Ovary (tissue), 3 donors: ENCODE measurements around the gene HSP90AB1.

Experiments
- CTCF ChIP-seq, 3 donors: fragments of 450-650 bp in 2 of 3; fragments of 200-600 bp in 1 of 3; IDR thresholded peaks; one replicate each; pipeline versions ENCODE4 v1.5.1 to v1.8.0; 2016 to 2022; ENCODE audit warnings: antibody characterized with exemption in 3 of 3, mild to moderate bottlenecking in 1 of 3
- POLR2A ChIP-seq: fragments of 450-650 bp; IDR thresholded peaks from one replicate; pipeline ENCODE4 v1.6.1; 2017; ENCODE audit warnings: antibody characterized with exemption, mild to moderate bottlenecking, moderate library complexity
- donor health status: DM: no; HTN: no; CAD: no.

- no peak for TF ChIP-seq POLR2A
- TF ChIP-seq CTCF (IDR thresholded peaks at IDR 0.05), result no peak
Measured at GRCh38 chr6:44221961-44222335, 25.0 kb upstream of the HSP90AB1 start.
